LNCAP (cell line): ENCODE results near the gene ABCA13.

ENCODE experiments used
- TF ChIP-seq, protein P1 (sequence below): fragments of 450-650 bp; IDR thresholded peaks from 2 replicates; pipeline ENCODE4 v1.5.1; 2017; ENCODE audit warnings: mild to moderate bottlenecking

Gene ABCA13

GRCh38 chr7:48144291-48144768, 26.9 kb upstream of the ABCA13 start:
- TF ChIP-seq, protein P1, sequence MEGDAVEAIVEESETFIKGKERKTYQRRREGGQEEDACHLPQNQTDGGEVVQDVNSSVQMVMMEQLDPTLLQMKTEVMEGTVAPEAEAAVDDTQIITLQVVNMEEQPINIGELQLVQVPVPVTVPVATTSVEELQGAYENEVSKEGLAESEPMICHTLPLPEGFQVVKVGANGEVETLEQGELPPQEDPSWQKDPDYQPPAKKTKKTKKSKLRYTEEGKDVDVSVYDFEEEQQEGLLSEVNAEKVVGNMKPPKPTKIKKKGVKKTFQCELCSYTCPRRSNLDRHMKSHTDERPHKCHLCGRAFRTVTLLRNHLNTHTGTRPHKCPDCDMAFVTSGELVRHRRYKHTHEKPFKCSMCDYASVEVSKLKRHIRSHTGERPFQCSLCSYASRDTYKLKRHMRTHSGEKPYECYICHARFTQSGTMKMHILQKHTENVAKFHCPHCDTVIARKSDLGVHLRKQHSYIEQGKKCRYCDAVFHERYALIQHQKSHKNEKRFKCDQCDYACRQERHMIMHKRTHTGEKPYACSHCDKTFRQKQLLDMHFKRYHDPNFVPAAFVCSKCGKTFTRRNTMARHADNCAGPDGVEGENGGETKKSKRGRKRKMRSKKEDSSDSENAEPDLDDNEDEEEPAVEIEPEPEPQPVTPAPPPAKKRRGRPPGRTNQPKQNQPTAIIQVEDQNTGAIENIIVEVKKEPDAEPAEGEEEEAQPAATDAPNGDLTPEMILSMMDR: no peak

DNA sequence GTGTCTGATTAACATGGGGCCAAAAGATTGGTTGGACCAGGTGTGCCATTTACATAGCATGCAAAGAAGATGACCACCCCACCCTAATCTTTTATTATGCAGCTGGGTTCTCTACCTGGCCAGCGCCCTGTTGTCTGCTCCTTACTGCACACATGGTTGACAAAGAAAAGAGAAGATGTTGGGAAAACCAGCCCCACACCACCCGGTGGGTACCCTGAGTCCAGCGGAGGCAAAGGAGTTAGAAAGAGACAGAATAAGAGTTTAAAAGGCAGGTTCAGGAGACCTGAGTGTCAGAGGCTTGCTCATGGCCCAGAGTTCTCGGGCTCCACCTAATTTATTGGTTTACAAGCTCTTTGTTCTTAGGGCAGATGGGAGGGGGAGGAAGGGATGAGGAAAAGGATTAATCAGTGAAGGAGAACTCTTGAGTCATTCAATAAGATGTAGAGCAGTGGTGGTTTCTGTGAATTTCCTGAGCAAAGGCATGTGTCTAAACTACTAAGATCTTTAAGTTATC, 24.1 kb upstream of the ABCA13 start:
- TF ChIP-seq, protein P1: no peak

DNA sequence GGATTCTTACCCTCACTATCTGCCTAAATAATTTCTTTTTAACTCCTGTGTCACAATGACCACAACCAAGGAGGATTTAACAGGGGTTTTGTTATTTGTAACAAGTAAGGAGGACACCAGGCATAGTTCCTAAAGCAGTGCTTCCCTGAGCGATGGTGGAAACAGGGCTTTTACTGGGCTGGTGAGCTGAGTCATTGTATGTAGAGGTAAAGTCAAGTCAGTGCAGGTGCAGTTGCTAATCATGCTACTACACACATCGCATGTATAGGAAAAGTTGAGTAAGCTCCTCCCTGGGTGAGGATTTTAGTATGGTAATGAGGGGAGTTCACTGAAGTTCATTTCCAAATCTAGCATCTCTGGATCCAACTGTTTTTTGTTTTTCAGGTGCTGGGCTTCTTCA, 22.9 kb upstream of the ABCA13 start:
- TF ChIP-seq, protein P1: no peak

DNA sequence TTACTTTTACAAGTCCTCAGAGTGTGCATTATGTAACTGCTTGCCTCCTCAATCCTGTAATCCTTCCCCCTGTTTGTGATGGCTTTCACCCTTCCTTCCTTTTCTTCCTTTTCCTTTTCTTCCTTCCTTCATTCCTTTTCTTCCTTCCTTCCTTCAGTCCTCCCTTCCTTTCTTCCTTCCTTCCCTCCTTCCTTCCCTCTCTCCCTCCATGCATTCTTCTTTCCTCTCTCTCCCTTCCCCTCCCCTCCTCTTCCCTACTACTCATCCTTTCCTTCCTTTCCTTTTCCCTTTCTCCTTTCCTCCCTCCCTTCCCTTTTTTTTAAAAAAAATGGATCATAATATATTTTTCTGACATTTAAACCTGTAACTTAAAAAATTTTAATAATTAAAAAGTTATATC, 22.2 kb upstream of the ABCA13 start:
- TF ChIP-seq, protein P1: no peak

GRCh38 chr7:48150086-48150485, 21.2 kb upstream of the ABCA13 start:
- TF ChIP-seq, protein P1: no peak

- TF ChIP-seq, protein P1: peak; percentile 88
Observed at GRCh38 chr7:48154792-48155413, 16.4 kb upstream of the ABCA13 start.

DNA sequence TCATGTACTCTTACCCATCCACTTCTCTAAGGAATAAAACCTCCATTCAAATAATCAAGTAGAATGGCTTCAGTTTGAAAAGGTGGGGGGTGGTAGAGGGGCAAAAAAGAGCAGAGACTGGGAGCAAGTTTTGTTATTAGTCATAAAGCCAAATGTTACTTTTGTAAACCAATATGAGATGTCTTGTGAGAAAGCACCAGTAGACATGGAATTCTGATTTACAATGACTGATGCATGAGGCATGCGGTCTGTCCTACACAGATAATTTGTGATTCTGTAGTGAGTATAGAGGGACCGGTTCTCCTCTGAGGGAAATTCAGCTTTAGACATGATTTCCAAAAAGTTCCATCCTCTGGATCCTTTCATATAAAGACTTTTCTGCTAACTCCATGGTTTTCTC, 12.9 kb upstream of the ABCA13 start:
- TF ChIP-seq, protein P1: no peak
